Measurements from ENCODE around the gene DLK2.

DNA sequence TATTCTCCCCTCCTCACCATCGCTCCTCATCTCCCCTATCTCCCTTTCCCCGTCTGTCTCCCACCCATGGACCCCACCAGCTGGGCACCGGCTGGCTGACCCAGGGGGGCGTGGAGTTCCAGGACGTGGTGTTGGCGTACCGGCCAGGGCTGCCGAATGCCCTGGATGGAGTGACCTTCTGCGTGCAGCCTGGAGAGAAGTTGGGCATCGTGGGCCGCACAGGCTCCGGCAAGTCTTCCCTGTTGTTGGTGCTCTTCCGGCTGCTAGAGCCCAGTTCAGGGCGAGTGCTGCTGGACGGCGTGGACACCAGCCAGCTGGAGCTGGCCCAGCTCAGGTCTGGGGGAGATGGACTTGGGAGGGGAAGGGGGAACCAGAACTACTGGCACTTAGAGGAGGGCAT, 7.7 kb downstream of the DLK2 start:
- TF ChIP-seq, protein P1, sequence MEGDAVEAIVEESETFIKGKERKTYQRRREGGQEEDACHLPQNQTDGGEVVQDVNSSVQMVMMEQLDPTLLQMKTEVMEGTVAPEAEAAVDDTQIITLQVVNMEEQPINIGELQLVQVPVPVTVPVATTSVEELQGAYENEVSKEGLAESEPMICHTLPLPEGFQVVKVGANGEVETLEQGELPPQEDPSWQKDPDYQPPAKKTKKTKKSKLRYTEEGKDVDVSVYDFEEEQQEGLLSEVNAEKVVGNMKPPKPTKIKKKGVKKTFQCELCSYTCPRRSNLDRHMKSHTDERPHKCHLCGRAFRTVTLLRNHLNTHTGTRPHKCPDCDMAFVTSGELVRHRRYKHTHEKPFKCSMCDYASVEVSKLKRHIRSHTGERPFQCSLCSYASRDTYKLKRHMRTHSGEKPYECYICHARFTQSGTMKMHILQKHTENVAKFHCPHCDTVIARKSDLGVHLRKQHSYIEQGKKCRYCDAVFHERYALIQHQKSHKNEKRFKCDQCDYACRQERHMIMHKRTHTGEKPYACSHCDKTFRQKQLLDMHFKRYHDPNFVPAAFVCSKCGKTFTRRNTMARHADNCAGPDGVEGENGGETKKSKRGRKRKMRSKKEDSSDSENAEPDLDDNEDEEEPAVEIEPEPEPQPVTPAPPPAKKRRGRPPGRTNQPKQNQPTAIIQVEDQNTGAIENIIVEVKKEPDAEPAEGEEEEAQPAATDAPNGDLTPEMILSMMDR (IDR thresholded peaks at IDR 0.05), result no peak
- no peak for TF ChIP-seq ZFX (IDR thresholded peaks at IDR 0.05; ENCODE audit: borderline replicate concordance)

Measured in 22Rv1 (cell line).